GM23338 (cell line): Measurements from ENCODE around the gene RSAD1. TPM values are rescaled to one million over a fixed set of nuclear protein-coding genes. Genes with fewer than 3 reads are reported as not detected.

ENCODE experiments used
- ATAC-seq: fragments of 200-7000 bp; cut with Tn5 transposase; 3 replicates; pipeline ENCODE4 v1.9.1; 2020
- DNase-seq: peaks from one replicate; pipeline ENCODE4 v3.0.0-alpha.2; 2015; ENCODE audit warnings: low spot score
- H2AFZ ChIP-seq: fragments of 200-600 bp; sonication (generic); 2 replicates; pipeline ENCODE4 v1.8.0; 2016; ENCODE audit warnings: antibody characterized with exemption, mild to moderate bottlenecking, moderate library complexity
- H3F3A ChIP-seq: fragments of 200-600 bp; sonication (generic); replicated peaks from 2 replicates; pipeline ENCODE4 v1.8.0; 2017; ENCODE audit warnings: antibody characterized with exemption, mixed run types, low read depth
- H3K27ac ChIP-seq: fragments of 200-600 bp; sonication (generic); 2 replicates; pipeline ENCODE4 v1.6.1; 2016; ENCODE audit warnings: low read depth
- H3K27me3 ChIP-seq: fragments of 200-600 bp; sonication (generic); 2 replicates; pipeline ENCODE4 v1.8.0; 2016; ENCODE audit warnings: mild to moderate bottlenecking, mixed run types, moderate library complexity; ENCODE audit not compliant: insufficient read depth
- H3K36me3 ChIP-seq: fragments of 200-600 bp; sonication (generic); 2 replicates; pipeline ENCODE4 v1.8.0; 2016; ENCODE audit warnings: mild to moderate bottlenecking; ENCODE audit not compliant: insufficient read depth
- H3K4me1 ChIP-seq: fragments of 200-600 bp; sonication (generic); 2 replicates; pipeline ENCODE4 v1.8.0; 2016; ENCODE audit warnings: mild to moderate bottlenecking, moderate library complexity; ENCODE audit not compliant: insufficient read depth
- H3K4me2 ChIP-seq: fragments of 200-600 bp; sonication (generic); 2 replicates; pipeline ENCODE4 v1.7.1; 2017; ENCODE audit warnings: mixed run types
- H3K4me3 ChIP-seq: fragments of 200-600 bp; sonication (generic); 2 replicates; pipeline ENCODE4 v1.6.1; 2016; ENCODE audit warnings: mixed run types
- H3K79me2 ChIP-seq: fragments of 200-600 bp; sonication (generic); replicated peaks from 2 replicates; pipeline ENCODE4 v1.8.0; 2017; ENCODE audit warnings: mild to moderate bottlenecking; ENCODE audit not compliant: insufficient read depth
- H3K9me2 ChIP-seq: fragments of 200-600 bp; sonication (generic); 2 replicates; pipeline ENCODE4 v1.8.0; 2017; ENCODE audit not compliant: insufficient read depth
- H4K20me1 ChIP-seq: fragments of 200-600 bp; sonication (generic); replicated peaks from 2 replicates; pipeline ENCODE4 v1.8.0; 2017; ENCODE audit warnings: mild to moderate bottlenecking; ENCODE audit not compliant: insufficient read depth
- H3K27ac Mint-ChIP-seq: 2 replicates; pipeline ENCODE4 v1.8.0; 2020; ENCODE audit warnings: inconsistent platforms, mild to moderate bottlenecking, moderate library complexity, mixed read lengths
- H3K27me3 Mint-ChIP-seq: 3 replicates; pipeline ENCODE4 v1.8.0; 2022; ENCODE audit warnings: low read depth, mild to moderate bottlenecking, moderate library complexity, mixed read lengths, inconsistent platforms; ENCODE audit not compliant: insufficient read depth, poor library complexity
- H3K36me3 Mint-ChIP-seq: 3 replicates; pipeline ENCODE4 v1.8.0; 2021; ENCODE audit warnings: low read depth, mild to moderate bottlenecking, inconsistent platforms, moderate library complexity, mixed read lengths
- H3K4me1 Mint-ChIP-seq: 3 replicates; pipeline ENCODE4 v1.8.0; 2020; ENCODE audit warnings: mild to moderate bottlenecking, inconsistent platforms, mixed read lengths
- H3K4me3 Mint-ChIP-seq: 3 replicates; pipeline ENCODE4 v1.8.0; 2021; ENCODE audit warnings: moderate library complexity, mild to moderate bottlenecking, inconsistent platforms, mixed read lengths
- H3K9me3 Mint-ChIP-seq: 3 replicates; pipeline ENCODE4 v1.8.0; 2020; ENCODE audit warnings: moderate library complexity, mild to moderate bottlenecking, inconsistent platforms, mixed read lengths
- EZH2 ChIP-seq: fragments of 200-600 bp; sonication (generic); IDR thresholded peaks from one replicate; pipeline ENCODE4 v1.8.0; 2017; ENCODE audit warnings: antibody characterized with exemption, mild to moderate bottlenecking, low read depth; ENCODE audit not compliant: unreplicated experiment
- JUNB ChIP-seq: IDR thresholded peaks from one replicate; pipeline ENCODE4 v1.6.1; 2016; ENCODE audit warnings: antibody characterized with exemption; ENCODE audit not compliant: unreplicated experiment
- POLR2AphosphoS5 ChIP-seq: IDR thresholded peaks from 2 replicates; pipeline ENCODE4 v1.6.1; 2016; ENCODE audit warnings: antibody characterized with exemption, low read depth
- ZNF114 ChIP-seq: fragments of 250-450 bp; sonication (Bioruptor Pico); IDR thresholded peaks from 2 replicates; pipeline ENCODE4 v1.5.0; 2020; ENCODE audit warnings: mild to moderate bottlenecking, moderate library complexity
- polyA plus RNA-seq: library from polyadenylated mRNA; unstranded; fragments of >200 nt; fragmentation: Nextera tagmentation; extraction: Ambion mirVana; gene quantifications from 2 replicates; pipeline ENCODE4 v1.2.1, GENCODE V29; 2016
- total RNA-seq: library from RNA; depleted of rRNA; stranded (reverse); fragments of >200 nt; shearing (Covaris generic); gene quantifications from 2 replicates; pipeline ENCODE4 v1.2.3, GENCODE V29; 2014
- TF ChIP-seq, protein P1 (sequence below): fragments of 250-450 bp; sonication (Bioruptor Pico); IDR thresholded peaks from 2 replicates; pipeline ENCODE4 v1.5.0; 2020; ENCODE audit warnings: mild to moderate bottlenecking, moderate library complexity
- TF ChIP-seq, protein P2 (sequence below): IDR thresholded peaks from one replicate; pipeline ENCODE4 v1.6.1; 2018; ENCODE audit warnings: antibody characterized with exemption; ENCODE audit not compliant: unreplicated experiment

RSAD1 gene
- total and polyA plus RNA-seq, 2 experiments from 2014 or later, result 18.4 to 28.7 TPM

DNA sequence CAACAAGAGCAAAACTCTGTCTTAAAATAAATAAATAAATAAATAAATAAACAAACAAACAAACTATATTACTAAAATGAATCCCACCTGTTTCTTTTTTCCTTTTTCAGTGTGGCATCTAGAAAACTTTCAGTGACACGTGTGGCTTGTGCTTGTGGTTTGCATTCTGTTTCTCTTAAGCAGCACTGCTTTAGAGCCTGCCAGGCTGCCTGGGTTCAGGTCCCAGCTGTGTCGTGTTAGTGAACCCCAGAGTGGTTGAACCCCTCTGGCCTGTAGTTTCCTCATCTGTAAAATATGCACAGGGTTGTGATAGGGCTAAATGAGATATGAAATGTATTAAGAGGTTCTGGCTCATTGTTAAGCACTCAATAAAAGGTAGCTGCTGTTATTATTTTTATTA lies 41.8 kb downstream of the RSAD1 start (continued):
- TF ChIP-seq, protein P1, sequence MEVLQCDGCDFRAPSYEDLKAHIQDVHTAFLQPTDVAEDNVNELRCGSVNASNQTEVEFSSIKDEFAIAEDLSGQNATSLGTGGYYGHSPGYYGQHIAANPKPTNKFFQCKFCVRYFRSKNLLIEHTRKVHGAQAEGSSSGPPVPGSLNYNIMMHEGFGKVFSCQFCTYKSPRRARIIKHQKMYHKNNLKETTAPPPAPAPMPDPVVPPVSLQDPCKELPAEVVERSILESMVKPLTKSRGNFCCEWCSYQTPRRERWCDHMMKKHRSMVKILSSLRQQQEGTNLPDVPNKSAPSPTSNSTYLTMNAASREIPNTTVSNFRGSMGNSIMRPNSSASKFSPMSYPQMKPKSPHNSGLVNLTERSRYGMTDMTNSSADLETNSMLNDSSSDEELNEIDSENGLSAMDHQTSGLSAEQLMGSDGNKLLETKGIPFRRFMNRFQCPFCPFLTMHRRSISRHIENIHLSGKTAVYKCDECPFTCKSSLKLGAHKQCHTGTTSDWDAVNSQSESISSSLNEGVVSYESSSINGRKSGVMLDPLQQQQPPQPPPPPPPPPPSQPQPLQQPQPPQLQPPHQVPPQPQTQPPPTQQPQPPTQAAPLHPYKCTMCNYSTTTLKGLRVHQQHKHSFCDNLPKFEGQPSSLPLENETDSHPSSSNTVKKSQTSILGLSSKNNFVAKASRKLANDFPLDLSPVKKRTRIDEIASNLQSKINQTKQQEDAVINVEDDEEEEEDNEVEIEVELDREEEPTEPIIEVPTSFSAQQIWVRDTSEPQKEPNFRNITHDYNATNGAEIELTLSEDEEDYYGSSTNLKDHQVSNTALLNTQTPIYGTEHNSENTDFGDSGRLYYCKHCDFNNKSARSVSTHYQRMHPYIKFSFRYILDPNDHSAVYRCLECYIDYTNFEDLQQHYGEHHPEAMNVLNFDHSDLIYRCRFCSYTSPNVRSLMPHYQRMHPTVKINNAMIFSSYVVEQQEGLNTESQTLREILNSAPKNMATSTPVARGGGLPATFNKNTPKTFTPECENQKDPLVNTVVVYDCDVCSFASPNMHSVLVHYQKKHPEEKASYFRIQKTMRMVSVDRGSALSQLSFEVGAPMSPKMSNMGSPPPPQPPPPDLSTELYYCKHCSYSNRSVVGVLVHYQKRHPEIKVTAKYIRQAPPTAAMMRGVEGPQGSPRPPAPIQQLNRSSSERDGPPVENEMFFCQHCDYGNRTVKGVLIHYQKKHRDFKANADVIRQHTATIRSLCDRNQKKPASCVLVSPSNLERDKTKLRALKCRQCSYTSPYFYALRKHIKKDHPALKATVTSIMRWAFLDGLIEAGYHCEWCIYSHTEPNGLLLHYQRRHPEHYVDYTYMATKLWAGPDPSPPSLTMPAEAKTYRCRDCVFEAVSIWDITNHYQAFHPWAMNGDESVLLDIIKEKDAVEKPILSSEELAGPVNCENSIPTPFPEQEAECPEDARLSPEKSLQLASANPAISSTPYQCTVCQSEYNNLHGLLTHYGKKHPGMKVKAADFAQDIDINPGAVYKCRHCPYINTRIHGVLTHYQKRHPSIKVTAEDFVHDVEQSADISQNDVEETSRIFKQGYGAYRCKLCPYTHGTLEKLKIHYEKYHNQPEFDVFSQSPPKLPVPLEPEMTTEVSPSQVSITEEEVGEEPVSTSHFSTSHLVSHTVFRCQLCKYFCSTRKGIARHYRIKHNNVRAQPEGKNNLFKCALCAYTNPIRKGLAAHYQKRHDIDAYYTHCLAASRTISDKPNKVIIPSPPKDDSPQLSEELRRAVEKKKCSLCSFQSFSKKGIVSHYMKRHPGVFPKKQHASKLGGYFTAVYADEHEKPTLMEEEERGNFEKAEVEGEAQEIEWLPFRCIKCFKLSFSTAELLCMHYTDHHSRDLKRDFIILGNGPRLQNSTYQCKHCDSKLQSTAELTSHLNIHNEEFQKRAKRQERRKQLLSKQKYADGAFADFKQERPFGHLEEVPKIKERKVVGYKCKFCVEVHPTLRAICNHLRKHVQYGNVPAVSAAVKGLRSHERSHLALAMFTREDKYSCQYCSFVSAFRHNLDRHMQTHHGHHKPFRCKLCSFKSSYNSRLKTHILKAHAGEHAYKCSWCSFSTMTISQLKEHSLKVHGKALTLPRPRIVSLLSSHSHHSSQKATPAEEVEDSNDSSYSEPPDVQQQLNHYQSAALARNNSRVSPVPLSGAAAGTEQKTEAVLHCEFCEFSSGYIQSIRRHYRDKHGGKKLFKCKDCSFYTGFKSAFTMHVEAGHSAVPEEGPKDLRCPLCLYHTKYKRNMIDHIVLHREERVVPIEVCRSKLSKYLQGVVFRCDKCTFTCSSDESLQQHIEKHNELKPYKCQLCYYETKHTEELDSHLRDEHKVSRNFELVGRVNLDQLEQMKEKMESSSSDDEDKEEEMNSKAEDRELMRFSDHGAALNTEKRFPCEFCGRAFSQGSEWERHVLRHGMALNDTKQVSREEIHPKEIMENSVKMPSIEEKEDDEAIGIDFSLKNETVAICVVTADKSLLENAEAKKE (CRISPR knock-in tag), result no peak

DNA sequence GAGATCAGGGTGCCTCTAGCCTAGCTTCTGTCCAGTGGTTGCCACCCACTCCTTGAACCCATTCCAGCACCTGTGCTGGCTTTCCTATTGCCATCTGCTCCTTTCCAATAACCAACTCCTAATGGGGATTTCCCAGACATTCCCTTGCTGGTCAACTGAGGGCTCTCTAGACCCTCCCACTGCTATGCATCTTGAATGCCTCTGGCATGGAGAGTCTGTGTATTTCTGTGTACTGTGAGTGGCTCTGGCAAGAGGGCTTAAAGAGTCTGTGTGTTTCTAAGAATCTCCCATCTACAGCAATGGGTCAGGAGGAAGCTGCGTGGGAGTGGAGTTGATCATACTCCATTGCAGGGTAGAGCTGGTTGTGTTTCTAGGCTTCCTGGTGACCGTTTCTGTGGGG lies 42.9 kb downstream of the RSAD1 start:
- H3K27me3 ChIP-seq, result no peaks in the 10 kb centered on the region
- no peaks in the 10 kb centered on the region for H3F3A ChIP-seq
- H3K9me3 Mint-ChIP-seq, result no peaks in the 10 kb centered on the region; the same call in 2 of the 3 replicates
- no peak overlapping the region for H3K4me3 Mint-ChIP-seq
- no peaks in the 10 kb centered on the region for H3K36me3 Mint-ChIP-seq
- H3K4me1 Mint-ChIP-seq, result peaks cover 13% of the 10 kb centered on the region
- no peak overlapping the region for H2AFZ ChIP-seq
- no peaks in the 10 kb centered on the region for H3K36me3 ChIP-seq
- ATAC-seq (no peak), DNase-seq (no peak)
- H3K4me2 ChIP-seq, result no peak overlapping the region
- no peak overlapping the region for H3K4me3 ChIP-seq
- no peaks in the 10 kb centered on the region for H3K4me1 ChIP-seq
- no peak overlapping the region for H3K27ac ChIP-seq
- H3K27ac Mint-ChIP-seq, result no peak overlapping the region
- H3K27me3 Mint-ChIP-seq, result peaks cover 6% of the 10 kb centered on the region
- H3K79me2 ChIP-seq, result no peaks in the 10 kb centered on the region
- H3K9me2 ChIP-seq, result 0 out of 2 replicates have a peak, but pooled peaks cover 2% of the 10 kb centered on the region
- H4K20me1 ChIP-seq, result no peaks in the 10 kb centered on the region
- TF ChIP-seq, protein P1 (CRISPR knock-in tag), result no peak
- TF ChIP-seq JUNB (no peak), POLR2AphosphoS5 (no peak), EZH2 (no peak), ZNF114 (CRISPR knock-in tag) (no peak)
- TF ChIP-seq, protein P2, sequence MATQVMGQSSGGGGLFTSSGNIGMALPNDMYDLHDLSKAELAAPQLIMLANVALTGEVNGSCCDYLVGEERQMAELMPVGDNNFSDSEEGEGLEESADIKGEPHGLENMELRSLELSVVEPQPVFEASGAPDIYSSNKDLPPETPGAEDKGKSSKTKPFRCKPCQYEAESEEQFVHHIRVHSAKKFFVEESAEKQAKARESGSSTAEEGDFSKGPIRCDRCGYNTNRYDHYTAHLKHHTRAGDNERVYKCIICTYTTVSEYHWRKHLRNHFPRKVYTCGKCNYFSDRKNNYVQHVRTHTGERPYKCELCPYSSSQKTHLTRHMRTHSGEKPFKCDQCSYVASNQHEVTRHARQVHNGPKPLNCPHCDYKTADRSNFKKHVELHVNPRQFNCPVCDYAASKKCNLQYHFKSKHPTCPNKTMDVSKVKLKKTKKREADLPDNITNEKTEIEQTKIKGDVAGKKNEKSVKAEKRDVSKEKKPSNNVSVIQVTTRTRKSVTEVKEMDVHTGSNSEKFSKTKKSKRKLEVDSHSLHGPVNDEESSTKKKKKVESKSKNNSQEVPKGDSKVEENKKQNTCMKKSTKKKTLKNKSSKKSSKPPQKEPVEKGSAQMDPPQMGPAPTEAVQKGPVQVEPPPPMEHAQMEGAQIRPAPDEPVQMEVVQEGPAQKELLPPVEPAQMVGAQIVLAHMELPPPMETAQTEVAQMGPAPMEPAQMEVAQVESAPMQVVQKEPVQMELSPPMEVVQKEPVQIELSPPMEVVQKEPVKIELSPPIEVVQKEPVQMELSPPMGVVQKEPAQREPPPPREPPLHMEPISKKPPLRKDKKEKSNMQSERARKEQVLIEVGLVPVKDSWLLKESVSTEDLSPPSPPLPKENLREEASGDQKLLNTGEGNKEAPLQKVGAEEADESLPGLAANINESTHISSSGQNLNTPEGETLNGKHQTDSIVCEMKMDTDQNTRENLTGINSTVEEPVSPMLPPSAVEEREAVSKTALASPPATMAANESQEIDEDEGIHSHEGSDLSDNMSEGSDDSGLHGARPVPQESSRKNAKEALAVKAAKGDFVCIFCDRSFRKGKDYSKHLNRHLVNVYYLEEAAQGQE, result no peak
